Thymus (tissue), 14 donors: Measurements from ENCODE around the gene HCRTR1. TPM values are rescaled to one million over a fixed set of nuclear protein-coding genes. Genes with fewer than 3 reads are reported as not detected.

ENCODE experiments used
- DNase-seq, 9 donors: peaks; one replicate each; pipeline ENCODE4 v3.0.0-alpha.2; 2013; ENCODE audit warnings: low spot score in 9 of 9, low read depth in 6 of 9, missing footprints in 1 of 9
- H3K27ac ChIP-seq, 2 donors: one replicate each; pipeline ENCODE4 v1.5.1; 2013; ENCODE audit warnings: control low read depth in 1 of 2, low read depth in 1 of 2, low read length in 1 of 2, mild to moderate bottlenecking in 1 of 2, moderate library complexity in 1 of 2
- H3K27me3 ChIP-seq, 2 donors: one replicate each; pipeline ENCODE4 v1.5.1; 2013; ENCODE audit warnings: low read length in 1 of 2; ENCODE audit not compliant: control insufficient read depth in 2 of 2, insufficient read depth in 1 of 2
- H3K36me3 ChIP-seq, 2 donors: one replicate each; pipeline ENCODE4 v1.5.1; 2013; ENCODE audit warnings: low read length in 1 of 2, mild to moderate bottlenecking in 1 of 2, moderate library complexity in 1 of 2; ENCODE audit not compliant: control insufficient read depth in 2 of 2, insufficient read depth in 2 of 2
- H3K4me1 ChIP-seq, 2 donors: one replicate each; pipeline ENCODE4 v1.5.1; 2013; ENCODE audit warnings: low read length in 2 of 2; ENCODE audit not compliant: control insufficient read depth in 2 of 2, insufficient read depth in 2 of 2
- H3K4me3 ChIP-seq, 2 donors: one replicate each; pipeline ENCODE4 v1.5.1; 2013; ENCODE audit warnings: low read length in 2 of 2, control low read depth in 1 of 2, mild to moderate bottlenecking in 1 of 2
- H3K9me3 ChIP-seq, 2 donors: one replicate each; pipeline ENCODE4 v1.5.1; 2013; ENCODE audit warnings: low read length in 1 of 2, mild to moderate bottlenecking in 1 of 2; ENCODE audit not compliant: control insufficient read depth in 2 of 2, insufficient read depth in 1 of 2
- WGBS: extraction: QIAGEN DNeasy Blood & Tissue Kit; methylation state at CpG from one replicate; pipeline ENCODE4 v1.1.7; 2013; 5-methylcytosine and 5-hydroxymethylcytosine counted together
- long read RNA-seq, 10 donors: transcript quantifications; one replicate each; lab custom pipeline, GENCODE V29; 2026
- polyA plus RNA-seq: library from polyadenylated mRNA; stranded (reverse); fragments of 200-250 nt; gene quantifications from one replicate; pipeline ENCODE4 v1.2.3, GENCODE V29; 2013
- total RNA-seq: library from RNA; stranded (reverse); fragments of 120-200 nt; gene quantifications from one replicate; pipeline ENCODE4 v1.2.4, GENCODE V29; 2013
- donor health status: healthy.

The HCRTR1 gene
- total RNA-seq (not detected), polyA plus RNA-seq (0.02 TPM)
- long read RNA-seq, donor 1, result 0 reads
- long read RNA-seq, donor 2, result 0 reads
- long read RNA-seq, donor 3, result 0 reads
- long read RNA-seq, donor 4, result 0 reads
- long read RNA-seq, donor 5, result 0 reads
- long read RNA-seq, donor 6, result 0 reads
- long read RNA-seq, donor 7, partial matches to known transcripts, result 57 of 57 reads
- long read RNA-seq, donor 7, other reads (novel, unspliced or antisense), result 0 of 57 reads
- long read RNA-seq, donor 8, result 0 reads
- long read RNA-seq, donor 9, result 0 reads
- long read RNA-seq, donor 10, result 0 reads

- 11% methylated on average over 48 of the region's 48 CpGs for WGBS
- H3K4me1 ChIP-seq, result peaks cover 3 to 7% of the 10 kb centered on the region in 2 donors
- H3K4me3 ChIP-seq, result peak within 1 kb of the TSS; percentile 19 to 45
- H3K36me3 ChIP-seq, result no peaks in the 10 kb centered on the region
- H3K9me3 ChIP-seq, result peaks cover 0 to 2% of the 10 kb centered on the region in 2 donors
- H3K27me3 ChIP-seq, result peaks cover 16 to 51% of the 10 kb centered on the region in 2 donors
- no peak within 1 kb of the TSS for H3K27ac ChIP-seq
- no peak for DNase-seq
Observed at GRCh38 chr1:31617218-31617915, at the start of gene HCRTR1. TSS of gene HCRTR1 (plus strand) at chr1:31617689. CDS start at chr1:31619193, 1,504 bp downstream.

GRCh38 chr1:31567956-31568570 is 49.4 kb upstream of the HCRTR1 start:
- Histone ChIP-seq H3K27ac (no peak overlapping the region), H3K4me3 (no peak overlapping the region), H3K9me3 (no peaks in the 10 kb centered on the region), H3K4me1 (peaks cover 0 to 4% of the 10 kb centered on the region in 2 donors), H3K27me3 (no peaks in the 10 kb centered on the region), H3K36me3 (peaks cover 16 to 25% of the 10 kb centered on the region in 2 donors)
- 98% methylated on average over 10 of the region's 10 CpGs for whole genome bisulfite sequencing
- no peak for DNase-seq

DNA sequence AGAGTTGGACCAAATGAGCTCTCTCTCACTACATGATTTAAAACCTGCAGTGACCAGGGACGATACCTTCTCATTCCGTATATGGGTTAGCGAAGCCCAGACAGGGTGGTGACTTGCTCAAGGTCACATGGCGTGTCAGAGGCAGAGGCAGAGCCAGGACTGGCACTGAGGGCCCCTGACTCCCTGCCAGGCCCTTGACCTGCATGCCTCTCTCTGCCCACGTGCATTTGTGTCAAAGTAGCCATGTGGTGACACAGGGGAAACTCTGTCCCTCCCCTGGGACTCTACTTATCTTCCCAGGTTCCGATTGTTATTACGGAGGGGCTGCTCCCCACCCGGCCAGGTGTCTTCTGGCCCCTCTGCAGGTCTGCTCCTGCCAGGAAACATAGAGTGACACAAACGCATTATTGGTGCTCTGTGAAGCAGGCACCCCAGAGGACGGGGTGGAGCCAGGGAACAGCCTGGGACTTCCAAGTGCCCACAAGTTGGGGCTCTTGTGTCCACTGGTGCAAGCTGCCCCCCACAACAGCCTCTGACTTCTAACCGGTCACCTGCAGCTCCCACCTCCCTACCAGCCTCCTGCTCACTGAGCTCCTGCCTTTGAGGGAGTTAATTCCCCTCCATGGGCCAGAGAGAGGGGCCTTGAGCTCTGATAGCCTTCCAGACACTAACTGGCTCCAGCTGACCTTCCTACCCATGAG is 48.4 kb upstream of the HCRTR1 start:
- no peaks in the 10 kb centered on the region for H3K9me3 ChIP-seq
- peaks cover 0 to 5% of the 10 kb centered on the region in 2 donors for H3K4me1 ChIP-seq
- 97% methylated on average over 11 of the region's 11 CpGs for WGBS
- H3K27me3 ChIP-seq, result no peaks in the 10 kb centered on the region
- DNase-seq, result no peak
- no peak overlapping the region for H3K4me3 ChIP-seq
- peaks cover 16 to 20% of the 10 kb centered on the region in 2 donors for H3K36me3 ChIP-seq
- no peak overlapping the region for H3K27ac ChIP-seq

DNA sequence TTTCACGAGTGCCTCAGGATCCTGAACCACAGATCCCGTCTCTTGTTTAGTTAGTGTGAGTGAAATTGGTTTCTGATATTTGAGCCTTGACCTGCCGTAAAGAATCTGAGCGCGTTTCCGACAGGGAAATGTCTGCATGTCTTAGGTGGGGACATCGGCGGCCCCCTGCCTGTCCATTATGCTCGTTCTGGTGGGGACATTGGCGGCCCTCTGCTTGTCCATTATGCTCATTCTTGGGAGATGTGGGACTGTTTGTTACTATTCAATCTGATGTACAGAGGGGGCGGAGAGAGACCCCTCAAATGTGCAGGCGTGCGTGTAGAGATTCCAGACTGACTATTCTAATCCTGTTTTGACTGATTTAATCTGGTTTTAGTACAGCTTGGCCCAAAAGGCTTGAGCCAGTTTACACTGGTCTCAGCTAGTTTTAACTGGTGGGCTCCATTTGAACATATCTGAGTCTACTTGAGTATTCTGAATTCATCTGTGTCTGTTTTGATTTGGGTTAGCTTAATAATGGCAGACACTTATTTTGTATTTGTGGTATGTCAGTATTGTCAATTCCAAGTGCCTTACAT is 47.8 kb upstream of the HCRTR1 start:
- Histone ChIP-seq H3K4me1 (peaks cover 0 to 5% of the 10 kb centered on the region in 2 donors), H3K4me3 (no peak overlapping the region), H3K36me3 (peaks cover 11 to 19% of the 10 kb centered on the region in 2 donors), H3K27me3 (no peaks in the 10 kb centered on the region), H3K9me3 (no peaks in the 10 kb centered on the region), H3K27ac (no peak overlapping the region)
- WGBS, result 97% methylated on average over 13 of the region's 13 CpGs
- no peak for DNase-seq

GRCh38 chr1:31570228-31570627 is 47.3 kb upstream of the HCRTR1 start:
- DNase-seq, result no peak
- peaks cover 0 to 2% of the 10 kb centered on the region in 2 donors for H3K27me3 ChIP-seq
- 92% methylated on average over 11 of the region's 11 CpGs for WGBS
- H3K9me3 ChIP-seq, result no peaks in the 10 kb centered on the region
- H3K4me1 ChIP-seq, result peaks cover 0 to 10% of the 10 kb centered on the region in 2 donors
- peaks cover 6 to 19% of the 10 kb centered on the region in 2 donors for H3K36me3 ChIP-seq
- no peak overlapping the region for H3K4me3 ChIP-seq
- no peak overlapping the region for H3K27ac ChIP-seq

GRCh38 chr1:31570906-31571305 is 46.6 kb upstream of the HCRTR1 start:
- Histone ChIP-seq H3K36me3 (peaks cover 6 to 17% of the 10 kb centered on the region in 2 donors), H3K27me3 (peaks cover 0 to 7% of the 10 kb centered on the region in 2 donors), H3K27ac (no peak overlapping the region), H3K9me3 (no peaks in the 10 kb centered on the region), H3K4me1 (peaks cover 0 to 12% of the 10 kb centered on the region in 2 donors), H3K4me3 (no peak overlapping the region)
- DNase-seq, result no peak
- WGBS, result 93% methylated on average over 1 of the region's 1 CpG

DNA sequence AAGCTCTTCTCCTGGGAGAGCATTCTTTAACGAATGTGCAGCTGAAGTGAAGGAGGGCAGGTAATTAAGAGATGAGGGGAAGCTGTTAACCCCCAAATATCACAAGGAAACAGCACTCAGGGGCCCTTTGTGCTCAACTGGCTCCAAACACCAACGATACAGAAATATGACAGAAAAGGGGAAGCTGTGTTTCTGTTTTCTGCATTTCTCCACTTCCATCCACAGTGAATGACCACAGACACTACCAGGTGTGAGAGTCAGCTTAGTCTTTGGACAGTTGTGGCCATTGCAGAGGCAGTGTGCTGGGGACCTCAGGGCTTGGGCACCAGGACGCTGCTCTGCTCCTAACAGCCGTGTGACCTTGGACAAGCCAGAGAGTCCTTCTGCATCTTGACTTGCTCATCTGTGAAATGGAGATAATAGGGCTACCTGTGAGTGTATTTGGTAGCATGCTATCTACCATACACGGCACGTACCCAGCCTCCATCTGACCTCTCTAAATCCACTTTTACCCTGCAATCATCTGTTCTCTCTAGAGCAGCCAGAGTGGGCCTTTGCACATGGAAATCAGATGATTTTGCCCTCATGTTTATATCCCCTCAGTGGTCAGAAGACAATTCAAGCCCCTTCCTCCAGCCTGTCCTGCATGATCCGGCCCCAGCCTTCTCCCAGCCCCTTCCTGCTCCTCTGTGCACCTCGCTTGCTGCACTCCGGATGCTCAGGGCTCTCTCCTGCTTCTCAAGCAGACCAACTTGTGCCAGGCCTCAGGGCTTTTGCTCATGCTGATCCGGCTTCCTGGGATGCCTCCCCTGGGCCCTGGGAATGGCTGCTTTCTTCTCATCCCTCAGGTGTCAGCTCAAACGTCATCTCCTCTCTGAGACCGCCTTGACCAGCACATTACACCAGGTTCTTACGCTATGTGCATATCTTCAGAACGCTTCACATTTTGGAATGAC is 45.9 kb upstream of the HCRTR1 start:
- Histone ChIP-seq H3K27me3 (peaks cover 0 to 14% of the 10 kb centered on the region in 2 donors), H3K4me3 (no peak overlapping the region), H3K27ac (no peak overlapping the region), H3K36me3 (peaks cover under 1 to 12% of the 10 kb centered on the region in 2 donors), H3K9me3 (no peaks in the 10 kb centered on the region), H3K4me1 (peaks cover 2 to 19% of the 10 kb centered on the region in 2 donors)
- 75% methylated on average over 14 of the region's 14 CpGs for WGBS
- no peak for DNase-seq
